Spleen (tissue), 11 donors: Measurements from ENCODE around the gene CYP2E1. TPM values are rescaled to one million over a fixed set of nuclear protein-coding genes. Genes with fewer than 3 reads are reported as not detected.
"Not testable (repeated sequence)": the region's sequence is repeated elsewhere in the genome, so short reads cannot be mapped to it uniquely, and the experiment has no call there.

Experiments used
- DNase-seq: peaks from one replicate; pipeline ENCODE4 v3.0.0-alpha.2; 2020
- H3K27ac ChIP-seq, 8 donors: fragments of 200-600 bp; sonication (generic) in 7 of 8; 1 replicate in 4 of 8; 2 replicates in 4 of 8; pipeline versions ENCODE4 v1.5.0 to v1.8.0; 2016 to 2021; ENCODE audit warnings: inconsistent platforms in 4 of 8, mild to moderate bottlenecking in 4 of 8, moderate library complexity in 1 of 8
- H3K27me3 ChIP-seq, 7 donors: fragments of 200-600 bp; sonication (generic) in 6 of 7; replicated peaks in 1 of 7; 1 replicate in 4 of 7; 2 replicates in 3 of 7; pipeline versions ENCODE4 v1.5.0 to v1.8.0; 2016 to 2021; ENCODE audit warnings: inconsistent platforms in 3 of 7, mild to moderate bottlenecking in 1 of 7
- H3K36me3 ChIP-seq, 6 donors: fragments of 200-600 bp; sonication (generic) in 5 of 6; 1 replicate in 4 of 6; 2 replicates in 2 of 6; pipeline versions ENCODE4 v1.5.0 to v1.8.0; 2016 to 2021; ENCODE audit warnings: inconsistent platforms in 2 of 6
- H3K4me1 ChIP-seq, 6 donors: fragments of 200-600 bp; sonication (generic) in 5 of 6; 1 replicate in 3 of 6; 2 replicates in 3 of 6; pipeline versions ENCODE4 v1.5.0 to v1.8.0; 2016 to 2021; ENCODE audit warnings: inconsistent platforms in 3 of 6
- H3K4me3 ChIP-seq, 8 donors: fragments of 200-600 bp; sonication (generic) in 7 of 8; 1 replicate in 4 of 8; 2 replicates in 4 of 8; pipeline versions ENCODE4 v1.5.0 to v1.8.0; 2016 to 2021; ENCODE audit warnings: inconsistent platforms in 4 of 8, mild to moderate bottlenecking in 4 of 8, moderate library complexity in 2 of 8
- H3K9me3 ChIP-seq, 8 donors: fragments of 200-600 bp; sonication (generic) in 7 of 8; 1 replicate in 4 of 8; 2 replicates in 4 of 8; pipeline versions ENCODE4 v1.5.0 to v1.8.0; 2016 to 2021; ENCODE audit warnings: inconsistent platforms in 4 of 8
- POLR2A ChIP-seq, 3 donors: fragments of 450-650 bp; IDR thresholded peaks; one replicate each; pipeline ENCODE4 v1.5.1; 2017; ENCODE audit warnings: antibody characterized with exemption in 3 of 3, mild to moderate bottlenecking in 1 of 3
- POLR2AphosphoS5 ChIP-seq, 3 donors: sonication (generic); formaldehyde crosslinking; IDR thresholded peaks; one replicate each; pipeline ENCODE4 v1.5.1; 2017; ENCODE audit warnings: antibody characterized with exemption in 3 of 3
- WGBS, 5 donors: extraction: QIAGEN DNeasy Blood & Tissue Kit in 3 of 5; methylation state at CpG; one replicate each; pipeline versions ENCODE4 v1.1.5 to v1.1.7; 2013 to 2018; 5-methylcytosine and 5-hydroxymethylcytosine counted together
- intact Hi-C: fragments of 100-400 bp; cut with DNase I; formaldehyde crosslinking; loops from one replicate; pipeline ENCODE4 v1.15.0; 2023; ENCODE audit warnings: low total_unique reads
- polyA plus RNA-seq, 3 donors: library from polyadenylated mRNA; stranded (reverse); fragments of 200-250 nt; gene quantifications; one replicate each; pipeline ENCODE4 v1.2.1, GENCODE V29; 2013
- total RNA-seq, 7 donors: library from RNA; depleted of rRNA in 3 of 7; stranded (reverse); fragments of >200 nt in 3 of 7; fragmentation: NEBNext Ultra II Directional in 4 of 7; extraction: Animal tissue kit (Norgen Biotek cat#: 25700) in 4 of 7; gene quantifications; one replicate each; pipeline versions ENCODE4 v1.1.0 to v1.2.1, GENCODE V29; 2016 to 2021
- TF ChIP-seq, protein P1 (sequence below), 11 experiments: fragments of 200-600 bp in 7 of 11; fragments of 450-650 bp in 4 of 11; sonication (generic) in 4 of 11; IDR thresholded peaks in 8 of 11; conservative IDR thresholded peaks in 3 of 11; 1 replicate in 7 of 11; 2 replicates in 4 of 11; pipeline versions ENCODE4 v1.4.0 to v1.8.0; 2016 to 2021; ENCODE audit warnings: antibody characterized with exemption in 11 of 11, inconsistent platforms in 4 of 11, mild to moderate bottlenecking in 1 of 11
- donor health status: healthy with polysubstance abuse.
- donor health status: DM: no; HTN: no; CAD: no; lungs with moderate emphysema.
- donor health status: DM: no; HTN: no; CAD: no.
- donor health status: Bipolar disorder and iron deficiency.
- donor health status: healthy.
- donor health status: DM: no; HTN: no; CAD: no.
- donor health status: DM: yes; HTN: yes; CAD: no.

CYP2E1 gene
- total and polyA plus RNA-seq, 10 donors: 0.61 to 4.0 (median 1.5) TPM

DNA sequence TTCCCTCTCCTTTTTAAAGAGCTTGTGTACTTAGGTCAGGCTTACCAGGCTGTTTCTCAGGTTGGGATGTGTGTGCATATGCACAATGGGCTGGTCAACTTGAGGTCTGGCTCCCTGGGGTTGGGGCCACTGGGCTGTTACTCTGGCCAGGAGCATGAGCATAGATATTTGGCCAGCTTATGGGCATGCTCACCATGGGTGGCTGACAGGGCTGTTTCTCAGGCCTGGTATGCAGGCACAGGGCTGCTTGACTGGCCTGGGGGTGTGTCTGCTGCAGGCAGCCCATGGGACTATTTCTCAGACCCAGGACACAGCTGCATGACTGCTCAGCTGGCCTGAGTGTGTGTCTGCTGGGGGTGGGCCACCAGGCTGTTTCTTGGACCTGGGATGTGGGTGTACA, 38.8 kb upstream of the CYP2E1 start:
- H3K36me3 ChIP-seq: peaks cover 0 to 9% (median 0%) of the 10 kb centered on the region in 6 donors
- intact Hi-C loops: no loop called here
- no peak for DNase-seq
- no peak overlapping the region for H3K4me3 ChIP-seq
- H3K27me3 ChIP-seq: no peaks in the 10 kb centered on the region
- H3K9me3 ChIP-seq: peaks cover 9 to 66% (median 54%) of the 10 kb centered on the region in 8 donors
- H3K27ac ChIP-seq: no peak overlapping the region
- H3K4me1 ChIP-seq: no peaks in the 10 kb centered on the region
- no peak for TF ChIP-seq POLR2AphosphoS5 (IDR thresholded peaks at IDR 0.05)
- no peak for TF ChIP-seq POLR2A (IDR thresholded peaks at IDR 0.05)
- TF ChIP-seq, protein P1, sequence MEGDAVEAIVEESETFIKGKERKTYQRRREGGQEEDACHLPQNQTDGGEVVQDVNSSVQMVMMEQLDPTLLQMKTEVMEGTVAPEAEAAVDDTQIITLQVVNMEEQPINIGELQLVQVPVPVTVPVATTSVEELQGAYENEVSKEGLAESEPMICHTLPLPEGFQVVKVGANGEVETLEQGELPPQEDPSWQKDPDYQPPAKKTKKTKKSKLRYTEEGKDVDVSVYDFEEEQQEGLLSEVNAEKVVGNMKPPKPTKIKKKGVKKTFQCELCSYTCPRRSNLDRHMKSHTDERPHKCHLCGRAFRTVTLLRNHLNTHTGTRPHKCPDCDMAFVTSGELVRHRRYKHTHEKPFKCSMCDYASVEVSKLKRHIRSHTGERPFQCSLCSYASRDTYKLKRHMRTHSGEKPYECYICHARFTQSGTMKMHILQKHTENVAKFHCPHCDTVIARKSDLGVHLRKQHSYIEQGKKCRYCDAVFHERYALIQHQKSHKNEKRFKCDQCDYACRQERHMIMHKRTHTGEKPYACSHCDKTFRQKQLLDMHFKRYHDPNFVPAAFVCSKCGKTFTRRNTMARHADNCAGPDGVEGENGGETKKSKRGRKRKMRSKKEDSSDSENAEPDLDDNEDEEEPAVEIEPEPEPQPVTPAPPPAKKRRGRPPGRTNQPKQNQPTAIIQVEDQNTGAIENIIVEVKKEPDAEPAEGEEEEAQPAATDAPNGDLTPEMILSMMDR (IDR thresholded peaks at IDR 0.05 in 8 of 11, conservative IDR thresholded peaks at IDR 0.05 in 3 of 11): no peak

DNA sequence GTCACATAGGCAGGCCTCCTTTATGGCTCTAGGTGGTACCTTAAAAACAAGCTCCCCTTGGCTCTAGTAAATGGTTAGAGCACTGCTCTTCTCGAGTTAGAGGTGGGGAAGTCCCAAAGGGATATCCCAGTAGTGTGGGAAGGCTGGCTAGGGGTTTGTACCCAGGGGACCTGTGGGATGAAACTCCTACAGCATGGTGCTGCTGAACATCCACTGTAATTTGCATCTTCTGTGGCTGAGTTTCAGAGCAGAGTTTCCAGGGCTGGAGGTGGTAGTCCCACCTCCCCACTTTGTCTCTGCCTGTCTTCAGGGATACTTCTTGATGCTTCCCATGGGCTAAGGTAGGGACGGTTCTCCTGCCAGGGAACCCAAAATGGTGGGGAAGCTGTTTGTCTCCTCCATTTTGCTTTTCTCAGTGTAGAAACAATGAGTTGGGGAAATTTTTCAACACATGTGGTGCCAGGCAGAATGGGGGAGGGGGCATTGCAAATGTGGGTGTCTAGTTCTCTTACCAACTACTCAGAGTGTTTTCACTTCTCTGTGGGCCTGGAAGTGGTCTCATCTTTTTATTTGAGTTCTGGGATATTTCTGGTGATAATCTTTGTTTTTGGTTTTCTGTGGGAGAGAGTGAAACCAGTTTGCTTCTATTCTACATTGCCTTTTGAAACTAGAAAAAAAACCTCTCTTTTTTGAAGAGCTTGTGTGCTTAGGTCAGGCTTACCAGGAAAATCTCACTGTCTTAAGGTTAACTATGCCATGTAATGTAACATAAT, 37.2 kb upstream of the CYP2E1 start:
- intact Hi-C loops: no loop called here
- H3K4me3 ChIP-seq: no peak overlapping the region
- H3K27me3 ChIP-seq: no peaks in the 10 kb centered on the region
- 45 to 77% (median 55%) methylated on average over 2 of the region's 2 CpGs for WGBS, 5 donors
- DNase-seq: no peak
- peaks cover 8 to 49% (median 37%) of the 10 kb centered on the region in 8 donors for H3K9me3 ChIP-seq
- H3K36me3 ChIP-seq: peaks cover 0 to 9% (median 0%) of the 10 kb centered on the region in 6 donors
- no peaks in the 10 kb centered on the region for H3K4me1 ChIP-seq
- H3K27ac ChIP-seq: no peak overlapping the region
- TF ChIP-seq POLR2AphosphoS5 (IDR thresholded peaks at IDR 0.05): no peak
- TF ChIP-seq, protein P1 (IDR thresholded peaks at IDR 0.05 in 8 of 11, conservative IDR thresholded peaks at IDR 0.05 in 3 of 11): no peak
- no peak for TF ChIP-seq POLR2A (IDR thresholded peaks at IDR 0.05)

DNA sequence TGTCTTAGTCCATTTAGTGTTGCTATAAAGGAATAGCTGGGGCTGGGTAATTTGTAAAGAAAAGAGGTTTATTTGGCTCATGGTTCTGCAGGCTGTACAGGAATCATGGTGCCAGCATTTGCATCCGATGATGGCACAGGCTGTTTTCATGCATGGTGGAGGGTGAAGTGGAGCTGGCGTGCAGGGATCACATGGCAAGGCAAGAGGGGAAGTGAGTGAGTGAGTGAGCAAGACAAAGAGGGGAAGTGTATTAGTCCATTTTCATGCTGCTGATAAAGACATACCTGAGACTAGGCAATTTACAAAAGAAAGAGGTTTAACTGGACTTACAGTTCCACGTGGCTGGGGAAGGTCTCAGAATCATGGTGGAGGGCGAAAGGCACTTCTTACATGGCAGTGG, 33.6 kb upstream of the CYP2E1 start:
- intact Hi-C loops, H3K36me3 ChIP-seq, DNase-seq, H3K4me3 ChIP-seq, H3K27me3 ChIP-seq, H3K27ac ChIP-seq, H3K4me1 ChIP-seq: not testable (repeated sequence)
- 55 to 71% (median 66%) methylated on average over 4 of the region's 4 CpGs for WGBS, 5 donors
- peaks cover 0 to 25% (median 9%) of the 10 kb centered on the region in 8 donors for H3K9me3 ChIP-seq

- H3K27ac ChIP-seq, DNase-seq, H3K27me3 ChIP-seq, H3K4me1 ChIP-seq, intact Hi-C loops, H3K4me3 ChIP-seq: not testable (repeated sequence)
- TF ChIP-seq, protein P1 (IDR thresholded peaks at IDR 0.05 in 8 of 11, conservative IDR thresholded peaks at IDR 0.05 in 3 of 11): peak in 7 of 11 experiments; percentile 38 to 59 (median 52)
- 48 to 58% (median 53%) methylated on average over 6 of the region's 6 CpGs for WGBS, 5 donors
- H3K36me3 ChIP-seq: peaks cover 0 to 38% (median 2%) of the 10 kb centered on the region in 6 donors
- peaks cover 0 to 26% (median 15%) of the 10 kb centered on the region in 8 donors for H3K9me3 ChIP-seq
These were observed 29.8 kb upstream of the CYP2E1 start for GRCh38 chr10:133497363-133497762.

DNA sequence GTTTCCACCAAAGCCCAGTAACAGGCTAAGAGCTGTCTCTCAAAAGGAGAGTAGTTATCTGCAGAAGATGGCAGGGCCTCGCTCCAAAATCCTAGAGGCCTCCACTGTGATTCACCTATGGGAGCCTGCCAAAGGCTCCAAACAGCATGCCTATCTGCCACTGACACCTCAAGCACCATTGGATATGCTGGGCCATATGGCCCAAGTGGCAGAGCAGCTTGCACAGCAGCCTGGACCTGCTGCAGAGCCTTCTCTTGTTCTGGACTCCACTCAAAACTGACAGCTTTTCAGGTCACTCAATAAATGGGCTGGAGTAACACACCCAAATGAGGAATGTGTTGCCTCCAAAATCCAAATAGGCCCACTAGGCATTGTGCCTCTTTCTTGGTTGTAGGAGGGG, 28.0 kb upstream of the CYP2E1 start:
- DNase-seq: not testable (repeated sequence)

GRCh38 chr10:133500897-133501296, 26.3 kb upstream of the CYP2E1 start:
- Histone ChIP-seq H3K9me3 (peaks cover 0 to 26% (median 15%) of the 10 kb centered on the region in 8 donors), H3K36me3 (peaks cover 0 to 38% (median 2%) of the 10 kb centered on the region in 6 donors)
- H3K4me3 ChIP-seq, intact Hi-C loops, H3K4me1 ChIP-seq, H3K27ac ChIP-seq, DNase-seq, H3K27me3 ChIP-seq: not testable (repeated sequence)
- WGBS, 5 donors: 59 to 74% (median 66%) methylated on average over 4 of the region's 4 CpGs

More for the DNA sequence above, 28.0 kb upstream of the CYP2E1 start:
- 60 to 92% (median 67%) methylated on average over 1 of the region's 1 CpG for WGBS, 5 donors
- peaks cover 0 to 38% (median 2%) of the 10 kb centered on the region in 6 donors for H3K36me3 ChIP-seq
- H3K27me3 ChIP-seq, H3K4me3 ChIP-seq, H3K4me1 ChIP-seq, intact Hi-C loops, H3K27ac ChIP-seq: not testable (repeated sequence)
- peaks cover 0 to 26% (median 15%) of the 10 kb centered on the region in 8 donors for H3K9me3 ChIP-seq
